Measurements from ENCODE around the gene AK9. TPM values are rescaled to one million over a fixed set of nuclear protein-coding genes. Genes with fewer than 3 reads are reported as not detected.
A peak's percentile ranks its signal among the peaks of the same experiment; 100 is the strongest.

AK9 gene
- total and polyA plus RNA-seq, 10 of the 15 experiments (the other 5 are each of a cell fraction or from before 2014, with no cell fraction given), result 2.1 to 7.4 (median 4.2) TPM

DNA sequence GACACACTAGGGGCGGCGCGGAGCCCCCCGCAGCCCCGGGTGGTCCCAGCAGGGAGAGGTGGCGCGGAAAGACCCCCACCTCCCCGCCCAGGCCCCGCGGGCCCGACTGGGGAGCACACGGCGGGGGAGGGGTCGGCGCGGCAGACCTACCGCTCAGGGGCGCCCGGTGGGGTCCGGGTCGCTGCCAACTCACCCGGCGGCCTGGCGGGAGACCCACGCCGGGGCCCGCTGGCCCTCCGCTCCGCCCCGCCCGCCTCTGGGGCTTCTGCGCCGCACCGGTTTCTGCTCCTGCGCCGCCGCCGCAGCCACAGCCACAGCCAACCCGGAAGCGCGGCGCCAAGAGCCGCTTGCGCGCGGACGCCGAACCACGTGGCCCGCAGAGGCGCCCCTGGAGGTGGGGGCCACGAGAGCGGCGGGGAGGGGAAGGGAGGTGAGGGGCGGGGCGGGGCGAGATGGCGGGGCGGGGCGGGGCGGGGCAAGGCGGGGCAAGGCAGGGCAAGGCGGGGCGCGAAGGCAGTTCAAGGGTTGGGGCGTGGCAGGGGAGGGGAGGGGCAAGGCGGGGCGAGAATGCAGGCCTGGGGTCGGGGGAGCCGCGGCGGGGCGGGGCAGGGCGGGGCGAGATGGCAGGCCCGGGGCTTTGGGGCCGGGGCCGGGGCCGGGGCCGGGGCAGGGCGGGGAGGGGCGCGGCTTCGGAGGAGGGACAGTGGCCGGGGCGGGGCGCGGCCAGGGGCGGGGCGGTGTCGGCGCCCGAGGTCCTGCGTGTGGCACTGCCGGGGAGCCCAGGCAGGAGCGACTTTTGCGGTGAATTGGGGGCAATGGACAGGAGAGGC is 207.9 kb downstream of the AK9 start, which contains the start of gene ZBTB24 (continued):
- TF ChIP-seq, protein P1, sequence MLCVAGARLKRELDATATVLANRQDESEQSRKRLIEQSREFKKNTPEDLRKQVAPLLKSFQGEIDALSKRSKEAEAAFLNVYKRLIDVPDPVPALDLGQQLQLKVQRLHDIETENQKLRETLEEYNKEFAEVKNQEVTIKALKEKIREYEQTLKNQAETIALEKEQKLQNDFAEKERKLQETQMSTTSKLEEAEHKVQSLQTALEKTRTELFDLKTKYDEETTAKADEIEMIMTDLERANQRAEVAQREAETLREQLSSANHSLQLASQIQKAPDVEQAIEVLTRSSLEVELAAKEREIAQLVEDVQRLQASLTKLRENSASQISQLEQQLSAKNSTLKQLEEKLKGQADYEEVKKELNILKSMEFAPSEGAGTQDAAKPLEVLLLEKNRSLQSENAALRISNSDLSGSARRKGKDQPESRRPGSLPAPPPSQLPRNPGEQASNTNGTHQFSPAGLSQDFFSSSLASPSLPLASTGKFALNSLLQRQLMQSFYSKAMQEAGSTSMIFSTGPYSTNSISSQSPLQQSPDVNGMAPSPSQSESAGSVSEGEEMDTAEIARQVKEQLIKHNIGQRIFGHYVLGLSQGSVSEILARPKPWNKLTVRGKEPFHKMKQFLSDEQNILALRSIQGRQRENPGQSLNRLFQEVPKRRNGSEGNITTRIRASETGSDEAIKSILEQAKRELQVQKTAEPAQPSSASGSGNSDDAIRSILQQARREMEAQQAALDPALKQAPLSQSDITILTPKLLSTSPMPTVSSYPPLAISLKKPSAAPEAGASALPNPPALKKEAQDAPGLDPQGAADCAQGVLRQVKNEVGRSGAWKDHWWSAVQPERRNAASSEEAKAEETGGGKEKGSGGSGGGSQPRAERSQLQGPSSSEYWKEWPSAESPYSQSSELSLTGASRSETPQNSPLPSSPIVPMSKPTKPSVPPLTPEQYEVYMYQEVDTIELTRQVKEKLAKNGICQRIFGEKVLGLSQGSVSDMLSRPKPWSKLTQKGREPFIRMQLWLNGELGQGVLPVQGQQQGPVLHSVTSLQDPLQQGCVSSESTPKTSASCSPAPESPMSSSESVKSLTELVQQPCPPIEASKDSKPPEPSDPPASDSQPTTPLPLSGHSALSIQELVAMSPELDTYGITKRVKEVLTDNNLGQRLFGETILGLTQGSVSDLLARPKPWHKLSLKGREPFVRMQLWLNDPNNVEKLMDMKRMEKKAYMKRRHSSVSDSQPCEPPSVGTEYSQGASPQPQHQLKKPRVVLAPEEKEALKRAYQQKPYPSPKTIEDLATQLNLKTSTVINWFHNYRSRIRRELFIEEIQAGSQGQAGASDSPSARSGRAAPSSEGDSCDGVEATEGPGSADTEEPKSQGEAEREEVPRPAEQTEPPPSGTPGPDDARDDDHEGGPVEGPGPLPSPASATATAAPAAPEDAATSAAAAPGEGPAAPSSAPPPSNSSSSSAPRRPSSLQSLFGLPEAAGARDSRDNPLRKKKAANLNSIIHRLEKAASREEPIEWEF (IDR thresholded peaks at IDR 0.05; ENCODE audit: insufficient replicate concordance, low read depth, low read length), result no peak
- TF ChIP-seq, protein P2, sequence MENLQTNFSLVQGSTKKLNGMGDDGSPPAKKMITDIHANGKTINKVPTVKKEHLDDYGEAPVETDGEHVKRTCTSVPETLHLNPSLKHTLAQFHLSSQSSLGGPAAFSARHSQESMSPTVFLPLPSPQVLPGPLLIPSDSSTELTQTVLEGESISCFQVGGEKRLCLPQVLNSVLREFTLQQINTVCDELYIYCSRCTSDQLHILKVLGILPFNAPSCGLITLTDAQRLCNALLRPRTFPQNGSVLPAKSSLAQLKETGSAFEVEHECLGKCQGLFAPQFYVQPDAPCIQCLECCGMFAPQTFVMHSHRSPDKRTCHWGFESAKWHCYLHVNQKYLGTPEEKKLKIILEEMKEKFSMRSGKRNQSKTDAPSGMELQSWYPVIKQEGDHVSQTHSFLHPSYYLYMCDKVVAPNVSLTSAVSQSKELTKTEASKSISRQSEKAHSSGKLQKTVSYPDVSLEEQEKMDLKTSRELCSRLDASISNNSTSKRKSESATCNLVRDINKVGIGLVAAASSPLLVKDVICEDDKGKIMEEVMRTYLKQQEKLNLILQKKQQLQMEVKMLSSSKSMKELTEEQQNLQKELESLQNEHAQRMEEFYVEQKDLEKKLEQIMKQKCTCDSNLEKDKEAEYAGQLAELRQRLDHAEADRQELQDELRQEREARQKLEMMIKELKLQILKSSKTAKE (IDR thresholded peaks at IDR 0.05; ENCODE audit: low read depth, poor library complexity, severe bottlenecking), result no peak
- peak; percentile 70 for TF ChIP-seq KLF5 (IDR thresholded peaks at IDR 0.05; ENCODE audit: partially characterized antibody)
- 0 out of 2 replicates have a peak, but pooled peaks have one; percentile 46 for TF ChIP-seq SMARCA5 (IDR thresholded peaks at IDR 0.05)
- TF ChIP-seq RUNX3 (IDR thresholded peaks at IDR 0.05; ENCODE audit: low read length), result peak; percentile 16; the same call in 1 of the 2 replicates
- TF ChIP-seq FOXM1 (IDR thresholded peaks at IDR 0.05; ENCODE audit: low read depth, low read length), result no peak
- peak; percentile 65; the same call in 1 of the 2 replicates for TF ChIP-seq ZSCAN29 (IDR thresholded peaks at IDR 0.05)
- TF ChIP-seq, protein P3, sequence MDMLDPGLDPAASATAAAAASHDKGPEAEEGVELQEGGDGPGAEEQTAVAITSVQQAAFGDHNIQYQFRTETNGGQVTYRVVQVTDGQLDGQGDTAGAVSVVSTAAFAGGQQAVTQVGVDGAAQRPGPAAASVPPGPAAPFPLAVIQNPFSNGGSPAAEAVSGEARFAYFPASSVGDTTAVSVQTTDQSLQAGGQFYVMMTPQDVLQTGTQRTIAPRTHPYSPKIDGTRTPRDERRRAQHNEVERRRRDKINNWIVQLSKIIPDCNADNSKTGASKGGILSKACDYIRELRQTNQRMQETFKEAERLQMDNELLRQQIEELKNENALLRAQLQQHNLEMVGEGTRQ (IDR thresholded peaks at IDR 0.05; ENCODE audit: borderline replicate concordance, low read depth, low read length), result peak; percentile 31
- TF ChIP-seq ZNF384 (IDR thresholded peaks at IDR 0.05; ENCODE audit: borderline replicate concordance, low read depth, low read length), result no peak
- TF ChIP-seq SMAD1 (IDR thresholded peaks at IDR 0.05; ENCODE audit: low read depth, partially characterized antibody), result no peak
- no peak for TF ChIP-seq RFX5 (IDR thresholded peaks at IDR 0.05; ENCODE audit: low read depth, low read length)
- peak in 1 of 2 experiments; percentile 86; a peak in 2 of 4 replicates for TF ChIP-seq BHLHE40 (IDR thresholded peaks at IDR 0.05; ENCODE audit: borderline replicate concordance in 1 of 2, low read depth in 2 of 2, low read length in 1 of 2)
- 0 out of 2 replicates have a peak, but pooled peaks have one; percentile 28 for TF ChIP-seq HCFC1 (IDR thresholded peaks at IDR 0.05; ENCODE audit: low read length)
- TF ChIP-seq IKZF1 (conservative IDR thresholded peaks at IDR 0.05), result peak; percentile 81
- no peak for TF ChIP-seq HDAC6 (IDR thresholded peaks at IDR 0.05; ENCODE audit: unreplicated experiment)
- no peak for TF ChIP-seq CEBPB (IDR thresholded peaks at IDR 0.05; ENCODE audit: borderline replicate concordance in 1 of 2, low read depth in 2 of 2, low read length in 2 of 2)
- TF ChIP-seq CHD2 (IDR thresholded peaks at IDR 0.05; ENCODE audit: borderline replicate concordance, low read depth, low read length), result no peak; the same call in 1 of the 2 replicates
- no peak for TF ChIP-seq RCOR1 (conservative IDR thresholded peaks at IDR 0.05; ENCODE audit: low read depth, low read length)
- peak; percentile 67; the same call in 1 of the 2 replicates for TF ChIP-seq TAF1 (IDR thresholded peaks at IDR 0.05; ENCODE audit: borderline replicate concordance, low read depth, low read length)
- 0 out of 2 replicates have a peak, but pooled peaks have one; percentile 46 for TF ChIP-seq HDAC2 (IDR thresholded peaks at IDR 0.05)
- no peak for TF ChIP-seq BRCA1 (IDR thresholded peaks at IDR 0.05; ENCODE audit: low read depth, low read length)
- TF ChIP-seq ZNF217 (IDR thresholded peaks at IDR 0.05), result 0 out of 2 replicates have a peak, but pooled peaks have one; percentile 30

Data from GM12878 (cell line).